HG03064 (cell line): ENCODE data around the gene UBALD2.
"Not testable (repeated sequence)": the region's sequence is repeated elsewhere in the genome, so short reads cannot be mapped to it uniquely, and the experiment has no call there.

ENCODE experiments used
- ATAC-seq: cut with Tn5 transposase; IDR thresholded peaks from one replicate; pipeline ENCODE4 v1.9.1; 2021; ENCODE audit warnings: low read depth; ENCODE audit not compliant: unreplicated experiment

Gene UBALD2

DNA sequence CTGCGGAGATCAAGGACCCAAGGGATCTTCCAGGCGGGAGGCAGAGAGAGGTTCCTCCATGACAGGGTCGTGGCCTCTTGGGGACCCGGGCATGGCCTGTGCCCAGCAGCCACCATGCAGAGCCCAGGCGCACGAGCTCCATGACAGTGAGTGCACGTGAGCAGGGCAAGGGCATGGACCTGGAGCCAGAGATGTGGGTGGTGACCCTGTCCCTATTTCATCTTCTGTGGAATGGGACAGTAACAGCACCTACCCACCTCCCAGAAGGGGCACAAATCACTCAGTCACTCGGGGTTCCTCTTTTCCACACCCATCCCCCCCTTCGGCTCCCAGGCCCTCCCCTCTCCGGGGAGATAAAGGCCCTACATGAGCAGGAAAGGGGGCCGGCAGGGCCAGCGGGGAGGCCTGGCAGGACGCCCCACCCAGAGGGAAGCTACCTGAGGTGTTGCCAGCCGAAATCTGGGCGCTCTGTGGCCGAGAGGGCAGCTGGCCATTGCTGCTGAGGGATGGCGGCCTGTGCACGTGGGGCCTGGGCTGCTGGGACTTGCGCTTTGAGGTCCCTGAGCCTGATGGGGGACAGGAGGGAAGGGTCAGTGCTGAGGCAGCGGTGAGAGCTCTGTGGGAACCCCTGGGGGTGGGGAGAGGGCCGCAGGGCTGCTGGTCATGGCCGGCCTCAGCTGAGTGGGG lies 10.4 kb downstream of the UBALD2 start:
- ATAC-seq, result no peak

- ATAC-seq, result no peak
These were observed 10.9 kb downstream of the UBALD2 start for GRCh38 chr17:76276069-76276431.

DNA sequence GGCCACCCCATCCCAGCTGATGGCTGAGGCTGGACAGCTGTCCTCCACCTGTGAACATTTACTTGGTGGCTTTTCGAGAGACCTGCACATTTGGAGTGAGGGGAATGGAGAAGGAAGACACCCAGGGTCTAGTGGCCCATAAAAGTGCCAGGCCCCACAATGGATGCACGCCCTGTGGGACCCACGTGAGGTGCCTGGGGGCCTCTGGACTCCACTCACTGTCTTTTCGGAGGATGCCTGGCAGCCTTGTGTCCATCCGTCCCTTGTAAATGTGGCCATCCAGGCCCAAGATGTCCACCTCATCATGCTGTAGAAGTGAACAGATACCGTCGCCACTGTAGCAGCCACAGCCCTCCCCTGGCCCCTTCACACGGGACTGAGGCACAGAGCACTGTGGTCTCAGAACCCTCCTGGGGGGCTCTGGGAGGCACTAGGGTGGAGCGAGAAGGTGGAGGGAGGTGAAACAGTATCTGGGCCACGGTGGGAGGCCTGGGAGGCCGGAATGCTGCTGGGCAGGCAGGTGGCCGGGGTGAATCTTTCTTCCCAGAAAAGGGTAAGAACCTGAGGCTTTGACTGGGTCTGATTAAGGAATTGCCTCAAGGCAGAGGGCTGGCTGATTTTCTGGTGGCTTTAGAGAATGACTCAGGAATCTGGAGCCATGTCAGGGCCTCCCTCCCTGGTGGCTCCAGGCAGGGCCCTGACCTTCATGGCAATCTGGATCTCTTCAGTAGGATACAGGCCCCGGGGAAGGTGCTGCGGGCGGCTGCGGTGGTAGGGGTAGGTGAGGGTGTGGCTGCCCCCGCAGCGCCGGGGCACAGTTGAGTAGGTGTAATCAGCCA lies 11.5 kb downstream of the UBALD2 start:
- ATAC-seq, result no peak

DNA sequence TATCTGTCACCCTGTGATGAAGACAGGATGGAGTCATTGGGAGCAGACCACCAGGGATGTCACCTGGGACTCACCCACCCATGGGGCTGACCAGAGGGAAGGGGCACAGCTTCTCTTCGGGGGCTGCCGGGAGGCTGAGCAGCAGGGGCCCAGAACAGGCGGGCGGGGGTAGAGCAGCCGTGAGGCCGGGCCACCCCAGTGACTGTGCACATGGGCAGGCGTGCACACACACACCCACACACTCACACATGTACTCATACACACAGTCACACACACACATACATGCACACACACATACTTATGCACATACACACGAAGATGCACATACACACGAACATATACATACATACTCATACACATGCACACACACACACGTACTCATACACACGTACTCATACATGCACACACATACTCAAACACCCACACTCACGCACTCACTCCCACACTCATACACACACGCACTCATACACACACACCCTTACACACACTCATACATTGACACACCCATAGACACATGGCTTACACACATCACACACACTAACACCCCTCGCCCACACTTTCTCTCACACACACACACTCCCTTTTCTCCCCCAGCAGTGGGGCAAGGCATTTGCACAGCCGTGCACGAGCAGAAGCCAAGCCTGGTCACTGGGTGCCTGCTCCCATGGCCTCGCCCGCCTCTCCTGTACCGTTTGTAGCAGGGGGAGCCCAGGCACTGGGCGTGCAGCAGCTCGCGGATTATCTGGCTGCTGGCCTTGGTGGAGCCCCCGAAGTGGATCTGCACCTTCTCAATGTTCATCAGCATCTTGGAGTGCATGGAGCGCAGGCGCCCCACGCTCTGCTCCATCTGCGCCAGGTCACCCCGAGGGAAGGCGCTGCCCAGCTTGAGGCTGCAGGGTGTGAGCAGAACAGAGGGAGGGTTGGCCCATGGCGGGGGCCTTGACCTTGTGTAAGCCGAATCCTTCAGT lies 12.4 kb downstream of the UBALD2 start:
- no peak for ATAC-seq

DNA sequence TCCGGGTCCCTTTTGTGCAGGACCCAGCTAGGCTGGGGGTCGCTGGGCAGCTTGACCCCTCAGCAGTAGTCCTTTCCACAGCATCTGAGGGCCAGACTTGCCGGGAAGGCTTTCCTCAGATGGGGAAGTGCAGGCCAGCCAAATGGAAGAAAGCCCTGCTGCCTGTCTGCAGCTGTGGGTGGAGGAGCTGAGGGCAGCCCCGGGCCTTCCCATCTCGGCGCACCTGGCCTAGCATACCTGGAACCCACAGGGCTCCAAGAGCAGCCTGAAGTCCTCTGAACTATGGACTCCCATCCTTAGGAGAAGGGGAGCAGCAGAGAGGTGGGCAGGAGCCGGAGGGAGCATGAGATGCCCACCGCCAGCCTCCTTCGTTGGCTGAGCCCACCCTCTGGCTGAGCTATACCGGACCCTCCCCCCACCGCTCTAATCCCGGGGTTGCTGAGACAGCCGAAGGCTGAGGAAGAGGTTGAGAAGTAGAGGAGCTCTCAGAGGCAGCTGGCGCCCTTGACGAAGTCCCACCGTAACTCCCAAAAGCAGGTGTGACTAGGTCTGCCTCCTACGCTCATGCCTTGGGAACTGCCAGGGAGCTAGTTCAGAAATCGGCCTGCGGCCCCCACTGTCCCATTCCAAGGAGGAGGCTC lies 13.2 kb downstream of the UBALD2 start:
- ATAC-seq, result no peak

GRCh38 chr17:76278952-76279741 lies 14.0 kb downstream of the UBALD2 start:
- ATAC-seq, result no peak

DNA sequence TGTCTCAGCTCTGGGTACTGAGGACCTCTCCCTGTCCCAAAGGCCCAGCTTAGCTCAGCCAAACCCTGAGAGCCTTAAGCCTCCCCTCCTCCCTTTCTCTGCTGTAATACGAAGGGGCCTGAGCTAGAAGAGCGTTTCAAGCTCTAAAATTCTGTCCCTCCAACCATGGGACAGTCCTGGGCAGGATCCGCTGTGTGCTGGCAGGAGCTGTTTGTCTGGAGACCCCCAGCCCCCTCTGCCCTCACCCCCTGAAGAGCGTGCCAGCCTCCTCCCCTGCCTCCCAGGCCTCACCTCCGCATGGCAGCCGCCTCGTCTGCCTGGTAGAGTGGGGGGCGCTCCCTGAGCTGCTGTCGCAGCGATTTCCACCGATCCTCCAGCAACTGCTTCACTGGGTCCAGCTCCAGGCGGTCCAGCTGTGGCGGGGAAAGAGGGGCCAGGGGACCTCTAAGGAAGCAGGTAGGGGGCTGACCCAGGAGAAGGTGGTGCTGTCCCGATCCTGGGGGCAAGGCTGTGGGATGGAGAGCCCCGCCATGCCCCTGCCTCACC lies 14.7 kb downstream of the UBALD2 start:
- ATAC-seq, result no peak

DNA sequence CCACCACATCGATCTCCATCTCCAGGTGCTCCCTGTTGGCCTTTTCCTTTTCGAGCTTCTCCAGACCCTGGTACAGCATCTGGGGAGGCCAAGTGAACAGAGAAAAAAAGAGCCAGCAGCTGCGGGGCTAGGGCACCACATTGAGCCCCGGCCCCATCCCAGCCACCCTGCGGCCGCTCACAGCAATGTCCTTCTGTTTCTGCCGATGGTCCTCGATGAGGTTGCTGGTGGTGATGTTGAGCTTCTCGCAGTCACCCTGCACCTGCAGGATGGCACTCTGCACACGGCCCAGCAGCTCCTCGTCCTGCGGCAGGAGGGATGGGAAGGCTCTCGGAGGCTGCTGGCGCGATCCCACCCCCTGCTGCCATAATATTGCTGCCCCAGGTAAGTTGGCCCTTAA lies 15.5 kb downstream of the UBALD2 start:
- no peak for ATAC-seq

GRCh38 chr17:76281573-76282371 lies 16.6 kb downstream of the UBALD2 start:
- no peak for ATAC-seq

DNA sequence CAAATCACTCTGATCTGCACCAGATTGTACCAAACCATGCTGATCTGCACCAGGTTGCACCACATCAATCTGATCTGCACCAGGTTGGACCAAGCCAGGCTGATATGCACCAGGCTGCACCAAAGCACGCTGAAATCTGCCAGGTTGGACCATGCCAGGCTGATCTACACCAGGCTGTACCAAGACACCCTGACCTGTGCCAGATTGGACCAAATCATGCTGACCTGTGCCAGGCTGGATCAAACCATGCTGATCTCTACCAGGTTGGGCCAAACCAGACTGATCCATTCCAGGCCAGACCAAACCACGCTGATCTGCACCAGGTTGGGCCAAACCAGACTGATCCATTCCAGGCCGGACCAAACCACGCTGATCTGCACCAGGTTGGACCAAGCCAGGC lies 27.4 kb downstream of the UBALD2 start:
- no peak for ATAC-seq

GRCh38 chr17:76293106-76293505 lies 28.0 kb downstream of the UBALD2 start:
- ATAC-seq, result no peak

DNA sequence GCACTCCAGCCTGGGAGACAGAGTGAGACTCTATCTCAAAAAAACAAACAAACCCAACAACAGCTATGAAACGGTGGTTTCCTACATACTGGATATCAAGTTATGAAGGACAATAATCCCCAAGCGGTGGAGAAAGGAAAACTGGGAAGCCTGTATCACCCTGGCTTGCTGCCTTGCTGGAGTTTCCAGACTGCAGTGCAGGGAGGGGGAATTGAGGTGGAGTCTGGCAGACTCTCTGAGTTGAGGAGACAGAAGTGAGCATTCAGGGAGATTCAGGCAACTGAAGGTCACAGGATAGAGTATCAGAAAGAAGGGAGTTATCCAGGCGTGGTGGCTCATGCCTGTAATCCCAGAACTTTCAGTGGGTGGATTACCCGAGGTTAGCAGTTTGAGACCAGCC lies 31.0 kb downstream of the UBALD2 start:
- no peak for ATAC-seq

GRCh38 chr17:76296889-76297288 lies 31.7 kb downstream of the UBALD2 start:
- no peak for ATAC-seq

GRCh38 chr17:76297436-76297835 lies 32.3 kb downstream of the UBALD2 start:
- ATAC-seq, result no peak

DNA sequence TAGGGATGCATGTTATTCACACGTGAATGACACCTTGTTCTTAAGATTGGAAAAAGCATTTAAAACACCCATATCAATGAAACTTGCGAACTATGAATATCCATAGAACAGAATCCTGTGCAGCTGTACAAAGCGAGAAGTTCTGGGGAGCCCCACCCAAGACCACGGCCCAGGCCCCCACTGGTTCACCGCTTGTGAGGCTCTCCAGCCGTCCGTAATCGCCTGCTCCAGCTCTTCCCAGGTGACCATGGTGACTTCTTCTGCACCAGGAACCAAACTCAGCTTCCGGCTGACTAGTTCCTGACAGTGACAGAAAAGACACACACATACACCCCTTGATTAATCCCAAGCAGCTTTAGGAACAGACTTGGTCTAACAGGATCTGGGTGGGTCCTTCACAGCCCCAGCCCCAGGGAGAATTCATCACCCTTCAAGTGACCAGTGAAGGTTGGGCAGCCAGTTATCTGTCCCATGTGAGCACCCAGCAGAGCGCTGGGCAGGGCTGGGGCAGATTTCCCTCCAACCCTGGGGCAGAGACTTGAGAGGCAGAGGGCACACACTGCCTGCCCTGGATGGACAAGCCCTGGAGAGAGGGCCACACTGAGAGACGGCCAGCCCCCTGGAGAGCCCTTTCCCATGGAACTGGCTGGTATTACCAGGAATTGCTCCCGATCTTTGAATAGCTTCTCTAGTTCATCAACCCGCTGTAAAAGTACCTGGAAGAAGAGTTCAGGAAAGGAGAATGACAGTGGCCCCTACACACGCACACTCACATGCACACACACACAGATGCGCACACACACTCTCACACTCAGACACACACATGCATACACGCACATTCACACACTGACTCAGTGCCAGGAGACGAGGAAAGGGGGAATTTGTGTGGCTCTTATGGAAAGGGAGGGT lies 39.3 kb downstream of the UBALD2 start:
- ATAC-seq, result no peak

- not testable (repeated sequence) for ATAC-seq
These were observed 39.9 kb downstream of the UBALD2 start for GRCh38 chr17:76305135-76305454.

- ATAC-seq, result no peak
These were observed 42.3 kb downstream of the UBALD2 start for GRCh38 chr17:76307299-76307965.
